A673 (cell line): ENCODE data around the gene PRKCA. TPM values are rescaled to one million over a fixed set of nuclear protein-coding genes. Genes with fewer than 3 reads are reported as not detected.

Experiments
- BruUV-seq: library from RNA; stranded (reverse); fragments of 400-500 nt; replicated peaks from 2 replicates; lab custom pipeline; 2021; lab: Mats Ljungman, UMichigan
- CTCF ChIA-PET: fragments of 300-600 bp; sonication (Branson Sonifier 250); formaldehyde crosslinking; loops from one replicate; lab custom pipeline; 2022; ENCODE audit warnings: antibody characterized with exemption; lab: Charles Lee
- POLR2A ChIA-PET: fragments of 300-600 bp; sonication (Branson Sonifier 250); formaldehyde crosslinking; loops from one replicate; lab custom pipeline; 2022; ENCODE audit warnings: antibody characterized with exemption; ENCODE audit not compliant: low non-redundant PET; lab: Charles Lee
- DNase-seq: peaks from one replicate; pipeline ENCODE4 v3.0.0-alpha.2; 2015; ENCODE audit warnings: low spot score
- H3K27ac ChIP-seq: fragments of 200-600 bp; sonication (generic); 2 replicates; pipeline ENCODE4 v1.5.1; 2016; ENCODE audit warnings: mixed run types, low read depth, mild to moderate bottlenecking, mixed read lengths, antibody characterized with exemption, low read length; ENCODE audit not compliant: poor library complexity, severe bottlenecking
- H3K27me3 ChIP-seq: fragments of 200-600 bp; sonication (generic); replicated peaks from 2 replicates; pipeline ENCODE4 v1.6.1; 2017; ENCODE audit warnings: mixed run types, low read depth, mild to moderate bottlenecking, mixed read lengths, antibody characterized with exemption, low read length; ENCODE audit not compliant: insufficient read depth, poor library complexity
- H3K36me3 ChIP-seq: fragments of 200-600 bp; sonication (generic); 2 replicates; pipeline ENCODE4 v1.6.1; 2016; ENCODE audit warnings: mixed run types, mild to moderate bottlenecking, mixed read lengths, antibody characterized with exemption, low read length; ENCODE audit not compliant: insufficient read depth, poor library complexity, severe bottlenecking
- H3K4me1 ChIP-seq: fragments of 200-600 bp; sonication (generic); 2 replicates; pipeline ENCODE4 v1.6.1; 2017; ENCODE audit warnings: mixed run types, mild to moderate bottlenecking, mixed read lengths, antibody characterized with exemption, low read length; ENCODE audit not compliant: insufficient read depth, poor library complexity, severe bottlenecking
- H3K4me3 ChIP-seq: fragments of 200-600 bp; sonication (generic); 2 replicates; pipeline ENCODE4 v1.5.1; 2016; ENCODE audit warnings: low read depth, mixed run types, mild to moderate bottlenecking, mixed read lengths, low read length; ENCODE audit not compliant: poor library complexity, severe bottlenecking
- H3K9me3 ChIP-seq: fragments of 200-600 bp; sonication (generic); 2 replicates; pipeline ENCODE4 v1.6.1; 2016; ENCODE audit warnings: mixed run types, low read depth, mild to moderate bottlenecking, mixed read lengths, antibody characterized with exemption, low read length; ENCODE audit not compliant: poor library complexity, severe bottlenecking
- EZH2 ChIP-seq: fragments of 200-600 bp; sonication (generic); IDR thresholded peaks from 2 replicates; pipeline ENCODE4 v1.6.1; 2017; ENCODE audit warnings: borderline replicate concordance, low read depth, mild to moderate bottlenecking, mixed read lengths, antibody characterized with exemption, low read length; ENCODE audit not compliant: poor library complexity, severe bottlenecking
- intact Hi-C: fragments of 100-400 bp; cut with micrococcal nuclease; formaldehyde crosslinking; loops from one replicate; pipeline ENCODE4 v1.10.0; 2022; ENCODE audit not compliant: unreplicated experiment
- total RNA-seq: library from RNA; stranded (reverse); gene quantifications from 2 replicates; pipeline ENCODE4 v1.2.3, GENCODE V29; 2021
- TF ChIP-seq, protein P1 (sequence below): fragments of 300-800, 200-600 bp; sonication (generic); conservative IDR thresholded peaks from 2 replicates; pipeline ENCODE4 v1.5.1; 2017; ENCODE audit warnings: low read depth, mild to moderate bottlenecking, antibody characterized with exemption, low read length, moderate library complexity, mixed read lengths

Gene PRKCA
- total RNA-seq, 1 experiment from 2014 or later, result 16.3 TPM

DNA sequence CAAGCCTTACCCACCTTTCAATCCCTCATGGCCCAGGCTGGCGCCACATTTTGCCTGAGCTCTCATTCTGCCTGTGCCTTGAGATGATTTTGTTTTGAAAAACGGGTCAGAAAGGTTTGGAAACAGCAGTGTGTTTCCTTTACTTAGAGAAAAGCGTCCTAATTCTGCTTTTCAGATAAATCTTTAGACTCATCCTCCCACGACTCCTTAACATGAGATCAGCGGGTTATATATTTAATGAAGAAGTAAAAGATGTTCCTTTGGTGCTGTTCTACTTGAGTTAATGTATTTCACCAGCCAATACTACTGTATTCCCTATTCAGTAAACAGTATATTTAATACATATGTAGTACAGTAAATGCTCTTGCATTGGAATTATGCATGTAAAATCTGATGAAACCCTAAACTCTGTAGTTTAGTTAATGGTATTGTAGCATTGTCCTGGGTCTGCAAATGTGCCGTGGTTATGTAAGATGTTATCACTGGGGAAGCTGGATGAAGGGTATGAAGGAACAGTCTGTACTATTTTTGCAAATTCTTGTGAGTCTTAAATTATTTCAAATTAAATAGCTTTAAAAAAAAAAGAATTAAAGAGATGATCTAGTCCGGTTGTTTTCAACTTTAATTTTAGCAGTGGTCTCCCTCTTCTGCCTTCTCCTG, 333.1 kb downstream of the PRKCA start:
- TF ChIP-seq, protein P1, sequence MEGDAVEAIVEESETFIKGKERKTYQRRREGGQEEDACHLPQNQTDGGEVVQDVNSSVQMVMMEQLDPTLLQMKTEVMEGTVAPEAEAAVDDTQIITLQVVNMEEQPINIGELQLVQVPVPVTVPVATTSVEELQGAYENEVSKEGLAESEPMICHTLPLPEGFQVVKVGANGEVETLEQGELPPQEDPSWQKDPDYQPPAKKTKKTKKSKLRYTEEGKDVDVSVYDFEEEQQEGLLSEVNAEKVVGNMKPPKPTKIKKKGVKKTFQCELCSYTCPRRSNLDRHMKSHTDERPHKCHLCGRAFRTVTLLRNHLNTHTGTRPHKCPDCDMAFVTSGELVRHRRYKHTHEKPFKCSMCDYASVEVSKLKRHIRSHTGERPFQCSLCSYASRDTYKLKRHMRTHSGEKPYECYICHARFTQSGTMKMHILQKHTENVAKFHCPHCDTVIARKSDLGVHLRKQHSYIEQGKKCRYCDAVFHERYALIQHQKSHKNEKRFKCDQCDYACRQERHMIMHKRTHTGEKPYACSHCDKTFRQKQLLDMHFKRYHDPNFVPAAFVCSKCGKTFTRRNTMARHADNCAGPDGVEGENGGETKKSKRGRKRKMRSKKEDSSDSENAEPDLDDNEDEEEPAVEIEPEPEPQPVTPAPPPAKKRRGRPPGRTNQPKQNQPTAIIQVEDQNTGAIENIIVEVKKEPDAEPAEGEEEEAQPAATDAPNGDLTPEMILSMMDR, result no peak
- no peak for TF ChIP-seq EZH2
- intact Hi-C loops, result no loop called here
- no peak for DNase-seq
- Histone ChIP-seq H3K27ac (no peak overlapping the region), H3K27me3 (no peaks in the 10 kb centered on the region), H3K9me3 (no peaks in the 10 kb centered on the region), H3K4me3 (no peak overlapping the region), H3K4me1 (no peaks in the 10 kb centered on the region), H3K36me3 (no peaks in the 10 kb centered on the region)
- no TSS peak for BruUV-seq
- POLR2A ChIA-PET, result interaction anchor here (0.7 kb wide), 1 partner anchor 21 kb away, joined by 3 read pairs; no protein-coding TSS in a partner anchor
- CTCF ChIA-PET, result no interaction called here

DNA sequence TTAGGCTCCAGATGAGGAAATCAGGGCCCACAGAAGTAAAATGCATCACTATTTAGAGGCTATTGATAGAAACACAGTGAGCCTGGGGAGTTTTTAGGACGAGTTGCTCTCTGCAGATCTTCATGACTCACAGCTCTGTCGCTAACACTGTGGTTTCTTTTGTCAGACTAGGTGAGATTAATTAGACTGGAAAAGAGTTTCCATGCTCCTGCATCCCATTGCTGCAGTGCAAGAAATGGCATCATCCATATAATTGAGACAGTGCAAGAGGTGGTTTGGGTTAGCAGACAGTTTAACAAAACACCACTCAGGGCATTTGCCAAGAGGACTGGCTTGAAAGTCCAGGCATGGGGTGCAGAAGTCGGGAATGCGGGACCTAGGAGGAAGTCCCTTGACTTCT, 333.7 kb downstream of the PRKCA start:
- Histone ChIP-seq H3K9me3 (no peaks in the 10 kb centered on the region), H3K4me3 (no peak overlapping the region), H3K36me3 (no peaks in the 10 kb centered on the region), H3K4me1 (no peaks in the 10 kb centered on the region), H3K27ac (no peak overlapping the region), H3K27me3 (no peaks in the 10 kb centered on the region)
- ChIA-PET POLR2A (no interaction called here), CTCF (no interaction called here)
- no TSS peak for BruUV-seq
- TF ChIP-seq, protein P1, result no peak
- no peak for TF ChIP-seq EZH2
- intact Hi-C loops, result no loop called here
- DNase-seq, result no peak

DNA sequence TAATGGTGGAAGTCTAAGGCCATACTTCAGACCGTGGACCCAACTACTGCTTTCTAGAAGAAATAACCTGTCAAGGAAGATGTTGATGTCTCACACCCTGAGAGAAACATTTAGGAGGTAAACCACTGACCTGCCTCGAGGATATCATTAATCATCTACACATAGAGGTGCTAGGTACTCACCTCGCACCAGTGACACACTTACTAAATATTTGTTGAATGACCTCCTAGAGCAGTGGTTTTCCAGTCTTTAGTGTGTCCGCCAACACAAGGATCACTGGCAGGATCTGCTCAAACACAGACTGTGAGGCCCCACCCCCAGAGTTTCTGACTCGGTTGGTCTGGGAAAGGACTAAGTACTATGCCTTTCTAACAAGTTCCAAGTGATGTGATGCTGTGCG, 335.1 kb downstream of the PRKCA start:
- H3K27me3 ChIP-seq, result no peaks in the 10 kb centered on the region
- H3K36me3 ChIP-seq, result no peaks in the 10 kb centered on the region
- TF ChIP-seq, protein P1, result no peak
- TF ChIP-seq EZH2, result no peak
- no peak for DNase-seq
- no peak overlapping the region for H3K27ac ChIP-seq
- H3K9me3 ChIP-seq, result no peaks in the 10 kb centered on the region
- POLR2A ChIA-PET, result no interaction called here
- CTCF ChIA-PET, result no interaction called here
- no peaks in the 10 kb centered on the region for H3K4me1 ChIP-seq
- H3K4me3 ChIP-seq, result no peak overlapping the region
- intact Hi-C loops, result no loop called here
- BruUV-seq, result no TSS peak
